Mesenchymal stem cell (in vitro differentiated cells and primary cell): ENCODE measurements around the gene LRRC7.
A peak's percentile ranks its signal among the peaks of the same experiment; 100 is the strongest.

ENCODE experiments used
- DNase-seq: peaks from one replicate; pipeline ENCODE4 v3.0.0-alpha.2; 2013
- H2AFZ ChIP-seq: one replicate; pipeline ENCODE4 v1.6.1; 2013; ENCODE audit warnings: low read depth, mild to moderate bottlenecking, control low read depth, inconsistent platforms, low read length, moderate library complexity
- H2AK5ac ChIP-seq: 2 replicates; pipeline ENCODE4 v1.6.1; 2013; ENCODE audit warnings: low read length, moderate library complexity, mild to moderate bottlenecking, inconsistent platforms; ENCODE audit not compliant: severe bottlenecking
- H2BK120ac ChIP-seq: one replicate; pipeline ENCODE4 v1.6.1; 2013; ENCODE audit warnings: low read depth, mild to moderate bottlenecking, inconsistent platforms, low read length, moderate library complexity
- H2BK12ac ChIP-seq, 2 experiments: one replicate each; pipeline ENCODE4 v1.6.1; 2013; ENCODE audit warnings: inconsistent platforms in 2 of 2, low read length in 2 of 2, mild to moderate bottlenecking in 2 of 2, moderate library complexity in 2 of 2, control low read depth in 1 of 2
- H2BK15ac ChIP-seq: one replicate; pipeline ENCODE4 v1.6.1; 2013; ENCODE audit warnings: mild to moderate bottlenecking, low read depth, inconsistent platforms; ENCODE audit not compliant: poor library complexity, severe bottlenecking
- H2BK5ac ChIP-seq: 2 replicates; pipeline ENCODE4 v1.6.1; 2013; ENCODE audit warnings: low read depth, mild to moderate bottlenecking, low read length, control low read depth, inconsistent platforms; ENCODE audit not compliant: poor library complexity, severe bottlenecking
- H3K14ac ChIP-seq, 2 experiments: one replicate each; pipeline ENCODE4 v1.6.1; 2013; ENCODE audit warnings: inconsistent platforms in 2 of 2, low read length in 2 of 2, control low read depth in 1 of 2, mild to moderate bottlenecking in 1 of 2, moderate library complexity in 1 of 2
- H3K18ac ChIP-seq, 2 experiments: one replicate each; pipeline ENCODE4 v1.6.1; 2013; ENCODE audit warnings: inconsistent platforms in 2 of 2, low read length in 2 of 2, control low read depth in 1 of 2, low read depth in 1 of 2, mild to moderate bottlenecking in 1 of 2
- H3K23ac ChIP-seq, 2 experiments: one replicate each; pipeline ENCODE4 v1.6.1; 2013; ENCODE audit warnings: inconsistent platforms in 2 of 2, low read length in 2 of 2, mild to moderate bottlenecking in 2 of 2, moderate library complexity in 2 of 2, control low read depth in 1 of 2
- H3K27ac ChIP-seq: 2 replicates; pipeline ENCODE4 v1.5.1; 2013; ENCODE audit warnings: mild to moderate bottlenecking, moderate library complexity, low read length, control low read depth, inconsistent platforms; ENCODE audit not compliant: poor library complexity, severe bottlenecking
- H3K27me3 ChIP-seq, 2 experiments: 2 replicates each; pipeline versions ENCODE4 v1.6.1 to v1.7.0; 2013; ENCODE audit warnings: low read length in 2 of 2, mild to moderate bottlenecking in 2 of 2, moderate library complexity in 2 of 2, control low read depth in 1 of 2, inconsistent platforms in 1 of 2; ENCODE audit not compliant: control insufficient read depth in 1 of 2, insufficient read depth in 1 of 2
- H3K36me3 ChIP-seq, 2 experiments: 2 replicates each; pipeline versions ENCODE4 v1.6.1 to v1.7.0; 2013; ENCODE audit warnings: low read length in 2 of 2, control low read depth in 1 of 2, inconsistent platforms in 1 of 2, low read depth in 1 of 2, mild to moderate bottlenecking in 1 of 2; ENCODE audit not compliant: insufficient read depth in 2 of 2, control insufficient read depth in 1 of 2
- H3K4ac ChIP-seq, 2 experiments: one replicate each; pipeline ENCODE4 v1.6.1; 2013; ENCODE audit warnings: inconsistent platforms in 2 of 2, low read length in 2 of 2, mild to moderate bottlenecking in 2 of 2, moderate library complexity in 2 of 2, control low read depth in 1 of 2, low read depth in 1 of 2
- H3K4me1 ChIP-seq: 2 replicates; pipeline ENCODE4 v1.6.1; 2013; ENCODE audit warnings: low read depth, low read length, control low read depth; ENCODE audit not compliant: control insufficient read depth, insufficient read depth
- H3K4me2 ChIP-seq: 2 replicates; pipeline ENCODE4 v1.6.1; 2013; ENCODE audit warnings: low read length, mild to moderate bottlenecking, inconsistent platforms; ENCODE audit not compliant: poor library complexity, severe bottlenecking
- H3K4me3 ChIP-seq, 2 experiments: 2 replicates each; pipeline versions ENCODE4 v1.5.1 to v1.7.0; 2013; ENCODE audit warnings: low read length in 2 of 2, mild to moderate bottlenecking in 2 of 2, control low read depth in 1 of 2, low read depth in 1 of 2; ENCODE audit not compliant: insufficient read depth in 1 of 2
- H3K79me1 ChIP-seq: replicated peaks from 2 replicates; pipeline ENCODE4 v1.6.1; 2013; ENCODE audit warnings: mild to moderate bottlenecking, control low read depth, low read length, inconsistent platforms; ENCODE audit not compliant: poor library complexity, severe bottlenecking
- H3K9ac ChIP-seq: 2 replicates; pipeline ENCODE4 v1.7.0; 2013; ENCODE audit warnings: mild to moderate bottlenecking, low read length, moderate library complexity
- H3K9me3 ChIP-seq: 2 replicates; pipeline ENCODE4 v1.7.0; 2013; ENCODE audit warnings: mild to moderate bottlenecking, low read length; ENCODE audit not compliant: control insufficient read depth
- H4K8ac ChIP-seq: one replicate; pipeline ENCODE4 v1.6.1; 2013; ENCODE audit warnings: inconsistent platforms, mild to moderate bottlenecking, low read length, moderate library complexity
- H4K91ac ChIP-seq: one replicate; pipeline ENCODE4 v1.6.1; 2013; ENCODE audit warnings: mild to moderate bottlenecking, low read length, inconsistent platforms
- WGBS: methylation state at CpG from one replicate; pipeline ENCODE4 v1.1.7; 2013; ENCODE audit warnings: mixed read lengths; 5-methylcytosine and 5-hydroxymethylcytosine counted together

The LRRC7 gene

DNA sequence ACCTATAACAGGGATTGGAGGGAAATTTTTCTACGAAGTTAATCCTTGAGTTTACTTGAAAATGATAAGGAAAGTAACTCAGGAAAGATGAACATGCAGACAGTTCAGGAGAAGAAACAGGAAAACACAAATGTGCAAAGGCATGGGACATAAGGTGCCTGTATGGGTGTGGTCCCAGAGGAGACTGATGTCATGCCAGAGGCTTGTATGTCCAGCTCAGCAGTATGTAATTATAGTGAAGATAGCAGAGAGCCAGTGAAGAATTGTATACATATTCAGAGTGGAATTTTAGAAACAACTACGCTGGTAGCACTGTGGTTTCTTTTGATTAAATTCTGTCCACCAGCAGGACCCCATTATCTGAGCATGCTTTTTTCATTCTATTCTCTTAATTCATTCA, 179.5 kb downstream of the LRRC7 start:
- Histone ChIP-seq H3K9ac (no peak overlapping the region), H3K4ac (no peak overlapping the region), H4K8ac (no peak overlapping the region), H4K91ac (no peak overlapping the region), H3K27me3 (no peaks in the 10 kb centered on the region), H3K23ac (no peak overlapping the region), H3K4me3 (no peak overlapping the region), H3K4me1 (no peaks in the 10 kb centered on the region), H2BK12ac (no peak overlapping the region), H2AFZ (no peak overlapping the region), H2BK5ac (no peak overlapping the region), H3K27ac (no peak overlapping the region), H3K14ac (no peak overlapping the region), H3K36me3 (no peaks in the 10 kb centered on the region), H3K4me2 (no peak overlapping the region), H3K79me1 (no peaks in the 10 kb centered on the region), H2AK5ac (no peak overlapping the region), H3K18ac (no peak overlapping the region), H3K9me3 (no peaks in the 10 kb centered on the region), H2BK15ac (no peak overlapping the region), H2BK120ac (no peak overlapping the region)
- 65% methylated on average over 2 of the region's 2 CpGs for WGBS
- peak; percentile 6 for DNase-seq

DNA sequence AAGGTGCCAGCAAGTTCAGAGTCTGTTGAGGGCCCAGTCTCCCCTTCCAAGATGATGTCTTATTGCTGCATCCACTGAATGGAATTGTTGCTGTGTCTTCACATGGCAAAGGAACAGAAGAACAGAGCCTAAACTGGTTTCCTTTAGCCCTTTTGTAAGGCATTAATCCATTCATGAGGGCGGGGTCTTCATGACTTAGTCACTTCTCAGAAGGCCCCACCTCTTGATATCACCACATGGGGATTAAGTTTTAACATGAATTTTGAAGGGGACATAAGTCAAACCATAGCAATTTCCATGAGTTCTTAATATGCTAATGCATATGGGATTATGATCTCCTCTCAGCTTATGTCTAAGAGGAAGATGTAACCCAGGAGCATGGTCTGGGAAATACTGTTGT, 182.9 kb downstream of the LRRC7 start:
- no peak overlapping the region for H3K4me3 ChIP-seq
- WGBS, result no CpG with 5 or more reads among the region's 1 CpG

DNA sequence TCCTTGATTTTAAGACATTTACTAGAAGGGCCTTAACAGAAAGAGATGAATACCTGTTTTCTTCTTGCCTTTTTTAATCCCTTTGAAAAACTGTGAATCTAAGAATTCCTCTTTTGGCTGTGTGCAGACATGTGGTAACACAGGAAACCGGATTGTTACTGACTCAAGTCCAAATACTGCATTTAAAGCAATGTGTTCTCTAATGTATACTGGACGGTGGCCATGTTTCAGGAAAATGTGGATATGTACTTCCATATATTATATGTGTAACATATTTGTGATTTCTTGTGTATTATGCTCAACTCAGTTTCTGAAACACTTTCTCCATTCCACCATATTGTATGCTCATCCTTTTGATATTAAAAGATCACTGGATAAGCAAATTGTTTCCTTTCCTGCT, 185.1 kb downstream of the LRRC7 start:
- Histone ChIP-seq H3K23ac (no peak overlapping the region), H2BK12ac (no peak overlapping the region), H3K14ac (no peak overlapping the region), H3K9me3 (no peaks in the 10 kb centered on the region), H3K27me3 (no peaks in the 10 kb centered on the region), H3K27ac (no peak overlapping the region), H4K8ac (no peak overlapping the region), H3K18ac (no peak overlapping the region), H3K36me3 (no peaks in the 10 kb centered on the region), H3K4me1 (no peaks in the 10 kb centered on the region), H3K79me1 (no peaks in the 10 kb centered on the region), H4K91ac (no peak overlapping the region), H2BK5ac (no peak overlapping the region), H2BK15ac (no peak overlapping the region), H2BK120ac (no peak overlapping the region), H3K4ac (no peak overlapping the region), H2AK5ac (no peak overlapping the region), H2AFZ (no peak overlapping the region), H3K9ac (no peak overlapping the region), H3K4me2 (no peak overlapping the region), H3K4me3 (no peak overlapping the region)
- no CpG with 5 or more reads among the region's 2 CpGs for WGBS
- no peak for DNase-seq

More for the DNA sequence above, 182.9 kb downstream of the LRRC7 start:
- H2AK5ac ChIP-seq, result no peak overlapping the region
- H3K23ac ChIP-seq, result no peak overlapping the region
- H3K9me3 ChIP-seq, result no peaks in the 10 kb centered on the region
- H3K18ac ChIP-seq, result no peak overlapping the region
- H2BK5ac ChIP-seq, result no peak overlapping the region
- no peak overlapping the region for H3K9ac ChIP-seq
- no peak overlapping the region for H3K4ac ChIP-seq
- no peak overlapping the region for H2BK15ac ChIP-seq
- no peak overlapping the region for H3K14ac ChIP-seq
- H3K4me2 ChIP-seq, result no peak overlapping the region
- H2BK12ac ChIP-seq, result peak overlapping the region in 1 of 2 experiments; percentile 91
- H2AFZ ChIP-seq, result no peak overlapping the region
- no peak for DNase-seq
- no peak overlapping the region for H4K91ac ChIP-seq
- no peaks in the 10 kb centered on the region for H3K4me1 ChIP-seq
- H3K36me3 ChIP-seq, result no peaks in the 10 kb centered on the region
- H3K79me1 ChIP-seq, result no peaks in the 10 kb centered on the region
- H3K27ac ChIP-seq, result no peak overlapping the region
- no peak overlapping the region for H4K8ac ChIP-seq
- H3K27me3 ChIP-seq, result no peaks in the 10 kb centered on the region
- no peak overlapping the region for H2BK120ac ChIP-seq

DNA sequence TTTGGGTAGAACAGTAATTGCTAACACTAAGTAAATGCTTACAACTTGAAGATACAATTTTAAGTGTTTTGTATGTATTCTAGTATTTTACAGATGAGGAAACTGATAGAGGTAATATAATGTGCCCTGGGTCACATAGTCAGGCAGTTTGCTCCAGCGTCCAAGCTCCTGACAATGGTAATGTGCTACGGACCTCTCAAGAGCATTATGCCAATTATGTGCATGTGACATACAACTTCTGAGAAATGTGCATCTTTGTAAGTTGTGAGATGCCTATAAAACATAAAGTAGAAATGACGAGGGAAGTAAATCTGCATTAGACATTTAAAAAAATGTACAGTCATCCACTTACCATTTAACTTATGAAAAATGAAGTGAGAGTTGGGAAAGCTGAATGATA, 186.8 kb downstream of the LRRC7 start:
- H4K91ac ChIP-seq, result no peak overlapping the region
- no peak overlapping the region for H2AK5ac ChIP-seq
- H3K9me3 ChIP-seq, result no peaks in the 10 kb centered on the region
- DNase-seq, result no peak
- H2AFZ ChIP-seq, result no peak overlapping the region
- H3K9ac ChIP-seq, result no peak overlapping the region
- 89% methylated on average over 2 of the region's 3 CpGs for WGBS
- H3K27ac ChIP-seq, result no peak overlapping the region
- H4K8ac ChIP-seq, result no peak overlapping the region
- no peak overlapping the region for H3K18ac ChIP-seq
- no peak overlapping the region for H2BK12ac ChIP-seq
- H2BK5ac ChIP-seq, result no peak overlapping the region
- no peaks in the 10 kb centered on the region for H3K36me3 ChIP-seq
- no peak overlapping the region for H3K23ac ChIP-seq
- no peaks in the 10 kb centered on the region for H3K27me3 ChIP-seq
- no peaks in the 10 kb centered on the region for H3K4me1 ChIP-seq
- no peak overlapping the region for H3K4ac ChIP-seq
- H3K4me2 ChIP-seq, result no peak overlapping the region
- H3K79me1 ChIP-seq, result no peaks in the 10 kb centered on the region
- H3K14ac ChIP-seq, result no peak overlapping the region
- no peak overlapping the region for H2BK120ac ChIP-seq
- H2BK15ac ChIP-seq, result no peak overlapping the region
- H3K4me3 ChIP-seq, result no peak overlapping the region
